Upper lobe of right lung (tissue), 1 donor: ENCODE data around the gene INPP5A. TPM values are rescaled to one million over a fixed set of nuclear protein-coding genes. Genes with fewer than 3 reads are reported as not detected.

Experiments
- ATAC-seq: fragments of 200-7000 bp; cut with Tn5 transposase; one replicate; pipeline ENCODE4 v1.9.1; 2020; ENCODE audit warnings: mild to moderate bottlenecking, moderate library complexity
- DNase-seq: peaks from one replicate; pipeline ENCODE4 v3.0.0-alpha.2; 2020
- H3K27ac ChIP-seq: fragments of 200-600 bp; one replicate; pipeline ENCODE4 v1.8.0; 2022
- H3K27me3 ChIP-seq: fragments of 200-600 bp; one replicate; pipeline ENCODE4 v1.8.0; 2022; ENCODE audit warnings: mild to moderate bottlenecking
- H3K36me3 ChIP-seq: fragments of 200-600 bp; one replicate; pipeline ENCODE4 v1.8.0; 2022
- H3K4me1 ChIP-seq: fragments of 200-600 bp; one replicate; pipeline ENCODE4 v1.8.0; 2022
- H3K4me3 ChIP-seq: fragments of 200-600 bp; one replicate; pipeline ENCODE4 v1.8.0; 2022; ENCODE audit warnings: mild to moderate bottlenecking
- H3K9me3 ChIP-seq: fragments of 200-600 bp; one replicate; pipeline ENCODE4 v1.8.0; 2022
- CTCF ChIP-seq: fragments of 200-600 bp; IDR thresholded peaks from one replicate; pipeline ENCODE4 v1.8.0; 2022; ENCODE audit warnings: antibody characterized with exemption
- intact Hi-C: fragments of 100-400 bp; cut with DNase I; formaldehyde crosslinking; loops from one replicate; pipeline ENCODE4 v1.11.0; 2022
- total RNA-seq: library from RNA; stranded (reverse); fragmentation: NEBNext Ultra II Directional; extraction: Animal tissue kit (Norgen Biotek cat#: 25700); gene quantifications from one replicate; pipeline ENCODE4 v1.2.1, GENCODE V29; 2021
- donor health status: DM: no; HTN: yes; CAD: no; lungs with severe emphysema.

Gene INPP5A
- total RNA-seq, 1 donor from 2014 or later, result 38.3 TPM

GRCh38 chr10:132585732-132586722 lies 48.4 kb downstream of the INPP5A start:
- Histone ChIP-seq H3K36me3 (no peaks in the 10 kb centered on the region), H3K27ac (peak overlapping the region; percentile 39), H3K27me3 (no peaks in the 10 kb centered on the region), H3K4me3 (no peak overlapping the region), H3K4me1 (peaks cover 63% of the 10 kb centered on the region), H3K9me3 (no peaks in the 10 kb centered on the region)
- intact Hi-C loops, result no loop called here
- no peak for TF ChIP-seq CTCF
- ATAC-seq (peak; percentile 64), DNase-seq (peak; percentile 79)

- H3K4me1 ChIP-seq, result peaks cover 63% of the 10 kb centered on the region
These were observed 49.2 kb downstream of the INPP5A start for GRCh38 chr10:132586739-132587138.

GRCh38 chr10:132587175-132587574 lies 49.6 kb downstream of the INPP5A start:
- Histone ChIP-seq H3K27me3 (no peaks in the 10 kb centered on the region), H3K9me3 (no peaks in the 10 kb centered on the region), H3K36me3 (no peaks in the 10 kb centered on the region), H3K4me3 (no peak overlapping the region), H3K27ac (peak overlapping the region; percentile 39), H3K4me1 (peaks cover 63% of the 10 kb centered on the region)
- intact Hi-C loops, result no loop called here
- TF ChIP-seq CTCF, result no peak
- DNase-seq (no peak), ATAC-seq (no peak)

More at GRCh38 chr10:132586739-132587138, 49.2 kb downstream of the INPP5A start:
- intact Hi-C loops, result no loop called here
- no peaks in the 10 kb centered on the region for H3K9me3 ChIP-seq
- no peaks in the 10 kb centered on the region for H3K27me3 ChIP-seq
- peak overlapping the region; percentile 39 for H3K27ac ChIP-seq
- no peaks in the 10 kb centered on the region for H3K36me3 ChIP-seq
- DNase-seq, result no peak
- no peak overlapping the region for H3K4me3 ChIP-seq
- ATAC-seq, result no peak
- no peak for TF ChIP-seq CTCF

GRCh38 chr10:132588301-132589013 lies 50.9 kb downstream of the INPP5A start:
- Histone ChIP-seq H3K9me3 (no peaks in the 10 kb centered on the region), H3K4me1 (peaks cover 70% of the 10 kb centered on the region), H3K4me3 (peak overlapping the region; percentile 22), H3K27ac (peak overlapping the region; percentile 65), H3K36me3 (no peaks in the 10 kb centered on the region), H3K27me3 (no peaks in the 10 kb centered on the region)
- no peak for DNase-seq
- intact Hi-C loops, result no loop called here
- TF ChIP-seq CTCF, result no peak
- peak; percentile 73 for ATAC-seq

GRCh38 chr10:132589015-132589414 lies 51.4 kb downstream of the INPP5A start:
- H3K27ac ChIP-seq, result peak overlapping the region; percentile 65
- TF ChIP-seq CTCF, result no peak
- intact Hi-C loops, result no loop called here
- peak; percentile 29 for ATAC-seq
- DNase-seq, result no peak
- H3K4me1 ChIP-seq, result peaks cover 66% of the 10 kb centered on the region
- H3K36me3 ChIP-seq, result no peaks in the 10 kb centered on the region
- H3K4me3 ChIP-seq, result no peak overlapping the region
- H3K27me3 ChIP-seq, result no peaks in the 10 kb centered on the region
- H3K9me3 ChIP-seq, result no peaks in the 10 kb centered on the region
